Prostate gland (tissue), 2 donors: ENCODE data around the gene TMEM131L. TPM values are rescaled to one million over a fixed set of nuclear protein-coding genes. Genes with fewer than 3 reads are reported as not detected.

Source experiments
- DNase-seq: peaks from one replicate; pipeline ENCODE4 v3.0.0-alpha.2; 2019; ENCODE audit warnings: low spot score
- H3K27ac ChIP-seq, 2 donors: fragments of 200-600 bp; sonication (generic); 2 replicates each; pipeline ENCODE4 v1.5.1; 2017 to 2019
- H3K27me3 ChIP-seq: fragments of 200-600 bp; sonication (generic); replicated peaks from 2 replicates; pipeline ENCODE4 v1.5.1; 2019; ENCODE audit not compliant: insufficient read depth
- H3K36me3 ChIP-seq, 2 donors: fragments of 200-600 bp; sonication (generic); 1 replicate in 1 of 2; 2 replicates in 1 of 2; pipeline versions ENCODE4 v1.5.1 to v1.8.1; 2017 to 2019
- H3K4me1 ChIP-seq: fragments of 200-600 bp; sonication (generic); replicated peaks from 2 replicates; pipeline ENCODE4 v1.5.1; 2019
- H3K4me3 ChIP-seq, 2 donors: fragments of 200-600 bp; sonication (generic); 2 replicates each; pipeline ENCODE4 v1.5.1; 2017 to 2019
- H3K9me3 ChIP-seq: fragments of 200-600 bp; sonication (generic); 2 replicates; pipeline ENCODE4 v1.5.1; 2017
- CTCF ChIP-seq, 4 experiments: fragments of 200-600 bp in 2 of 4; fragments of 450-650 bp in 2 of 4; sonication (generic) in 2 of 4; IDR thresholded peaks; 1 replicate in 3 of 4; 2 replicates in 1 of 4; pipeline ENCODE4 v1.5.1; 2016 to 2019; ENCODE audit warnings: antibody characterized with exemption in 4 of 4, mild to moderate bottlenecking in 2 of 4, moderate library complexity in 2 of 4
- POLR2A ChIP-seq: fragments of 450-650 bp; IDR thresholded peaks from one replicate; pipeline ENCODE4 v1.6.1; 2016; ENCODE audit warnings: antibody characterized with exemption, mild to moderate bottlenecking
- POLR2AphosphoS5 ChIP-seq: sonication (generic); formaldehyde crosslinking; IDR thresholded peaks from one replicate; pipeline ENCODE4 v1.6.1; 2017; ENCODE audit warnings: antibody characterized with exemption
- WGBS: methylation state at CpG from one replicate; pipeline ENCODE4 v1.1.5; 2018; 5-methylcytosine and 5-hydroxymethylcytosine counted together
- intact Hi-C: fragments of 100-400 bp; cut with DNase I; formaldehyde crosslinking; loops from one replicate; pipeline ENCODE4 v1.14.2; 2022
- total RNA-seq, 2 donors: library from RNA; depleted of rRNA; stranded (reverse); fragments of >200 nt; gene quantifications; one replicate each; pipeline ENCODE4 v1.1.0, GENCODE V29; 2016

TMEM131L gene
- total RNA-seq, 2 donors from 2014 or later, result 9.3 to 12.5 TPM

DNA sequence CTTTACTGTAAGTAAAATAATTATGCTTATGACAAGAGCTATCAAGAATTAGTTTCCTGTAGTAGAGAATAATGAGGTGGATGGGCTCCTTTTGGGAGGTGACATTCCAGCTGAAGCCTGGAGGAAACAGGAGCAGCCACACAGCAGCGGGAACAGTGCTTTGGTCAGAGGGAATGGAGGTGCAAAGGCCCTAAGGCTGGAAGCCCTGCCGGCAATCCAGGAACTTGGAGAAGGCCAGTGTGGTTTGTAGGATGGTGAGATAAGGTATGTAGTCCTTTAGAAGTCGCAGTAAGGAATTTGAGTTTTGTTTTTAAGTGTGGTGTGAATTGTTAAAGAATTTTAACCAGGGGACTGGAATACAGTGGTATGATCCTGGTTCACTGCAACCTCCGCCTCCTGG is 8.1 kb downstream of the TMEM131L start:
- Histone ChIP-seq H3K4me1 (no peaks in the 10 kb centered on the region), H3K4me3 (no peak overlapping the region), H3K36me3 (no peaks in the 10 kb centered on the region), H3K27ac (no peak overlapping the region), H3K9me3 (no peaks in the 10 kb centered on the region), H3K27me3 (no peaks in the 10 kb centered on the region)
- TF ChIP-seq CTCF (IDR thresholded peaks at IDR 0.05), result no peak
- no peak for TF ChIP-seq POLR2A
- TF ChIP-seq POLR2AphosphoS5, result no peak
- no peak for DNase-seq
- intact Hi-C loops, result no loop called here
- 98% methylated on average over 4 of the region's 4 CpGs for WGBS

DNA sequence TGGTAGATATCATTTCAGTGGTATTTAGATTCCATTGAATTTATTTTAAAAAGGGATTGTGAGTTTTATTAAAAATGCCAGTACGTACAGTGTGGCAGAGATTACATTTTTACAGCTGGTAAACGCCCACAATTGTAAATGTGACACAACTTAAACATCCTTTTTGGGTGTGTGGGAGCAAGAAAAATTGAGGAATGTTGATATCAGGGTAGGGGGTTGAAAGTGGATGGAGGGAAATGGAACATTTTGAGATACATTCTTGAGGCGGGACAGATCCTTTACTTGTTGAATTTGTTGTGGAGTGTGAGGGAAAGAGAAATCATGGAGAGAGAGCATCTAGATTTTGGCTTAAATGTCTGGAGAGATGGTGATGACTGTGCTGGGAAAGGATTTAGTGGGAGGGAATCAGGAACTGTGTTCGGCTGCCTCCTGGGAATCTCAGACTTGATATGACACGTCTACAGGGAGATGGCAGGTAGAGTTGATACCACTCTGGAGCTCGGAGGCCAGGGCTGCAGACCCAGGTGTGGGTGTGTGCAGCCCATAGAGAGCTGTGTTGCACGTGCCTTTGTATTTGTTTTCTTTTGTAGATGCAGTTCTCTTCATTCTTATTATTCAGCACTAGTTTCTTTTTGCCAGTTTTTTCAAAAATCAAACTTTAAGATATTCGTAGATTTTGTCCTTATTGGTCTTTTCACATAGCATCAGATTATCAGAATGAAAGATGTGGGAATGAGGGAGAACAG is 10.8 kb downstream of the TMEM131L start:
- Histone ChIP-seq H3K9me3 (no peaks in the 10 kb centered on the region), H3K4me1 (no peaks in the 10 kb centered on the region), H3K36me3 (no peaks in the 10 kb centered on the region), H3K27ac (no peak overlapping the region), H3K4me3 (no peak overlapping the region), H3K27me3 (no peaks in the 10 kb centered on the region)
- DNase-seq, result no peak
- TF ChIP-seq POLR2A (no peak), POLR2AphosphoS5 (no peak), CTCF (IDR thresholded peaks at IDR 0.05) (no peak)
- 59% methylated on average over 8 of the region's 8 CpGs for WGBS
- intact Hi-C loops, result no loop called here

GRCh38 chr4:153479101-153479500 is 12.9 kb downstream of the TMEM131L start:
- H3K27ac ChIP-seq, result no peak overlapping the region
- intact Hi-C loops, result no loop called here
- TF ChIP-seq CTCF (IDR thresholded peaks at IDR 0.05) (no peak), POLR2A (no peak), POLR2AphosphoS5 (no peak)
- no peaks in the 10 kb centered on the region for H3K9me3 ChIP-seq
- H3K4me1 ChIP-seq, result no peaks in the 10 kb centered on the region
- 58% methylated on average over 3 of the region's 3 CpGs for WGBS
- H3K27me3 ChIP-seq, result no peaks in the 10 kb centered on the region
- no peak overlapping the region for H3K4me3 ChIP-seq
- DNase-seq, result no peak
- no peaks in the 10 kb centered on the region for H3K36me3 ChIP-seq

GRCh38 chr4:153480704-153481103 is 14.5 kb downstream of the TMEM131L start:
- Histone ChIP-seq H3K27me3 (no peaks in the 10 kb centered on the region), H3K4me1 (no peaks in the 10 kb centered on the region), H3K36me3 (no peaks in the 10 kb centered on the region), H3K9me3 (no peaks in the 10 kb centered on the region), H3K4me3 (no peak overlapping the region), H3K27ac (no peak overlapping the region)
- intact Hi-C loops, result loop anchor here (5.0 kb wide), 1 partner anchor 87 kb away; no protein-coding TSS in a partner anchor
- no peak for TF ChIP-seq POLR2A
- TF ChIP-seq POLR2AphosphoS5, result no peak
- no peak for TF ChIP-seq CTCF (IDR thresholded peaks at IDR 0.05)
- no peak for DNase-seq
- 91% methylated on average over 5 of the region's 5 CpGs for WGBS

DNA sequence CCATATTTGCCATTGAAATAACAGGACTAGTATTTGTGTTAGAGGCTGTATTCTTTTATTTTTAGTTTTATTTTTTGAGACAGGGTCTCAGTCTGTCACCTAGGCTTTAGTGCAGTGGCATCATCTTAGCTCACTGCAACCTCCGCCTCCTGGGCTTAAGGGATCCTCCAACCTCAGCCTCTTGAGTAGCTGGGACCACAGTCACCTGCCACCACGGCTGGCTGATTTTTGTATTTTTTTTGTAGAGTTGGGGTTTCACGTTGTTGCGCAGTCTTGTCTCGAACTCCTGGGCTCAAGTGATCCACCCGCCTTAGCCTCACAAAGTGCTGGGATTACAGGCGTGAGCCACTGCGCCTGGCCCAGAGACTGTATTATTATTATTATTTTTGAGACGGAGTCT is 15.3 kb downstream of the TMEM131L start:
- Histone ChIP-seq H3K27ac (no peak overlapping the region), H3K36me3 (no peaks in the 10 kb centered on the region), H3K4me3 (no peak overlapping the region), H3K9me3 (no peaks in the 10 kb centered on the region), H3K27me3 (no peaks in the 10 kb centered on the region), H3K4me1 (no peaks in the 10 kb centered on the region)
- TF ChIP-seq CTCF (IDR thresholded peaks at IDR 0.05) (no peak), POLR2A (no peak), POLR2AphosphoS5 (no peak)
- no peak for DNase-seq
- intact Hi-C loops, result loop anchor here (5.0 kb wide), 1 partner anchor 86 kb away; no protein-coding TSS in a partner anchor
- WGBS, result 98% methylated on average over 9 of the region's 9 CpGs
